ENCODE data around the gene TRMT10C.

DNA sequence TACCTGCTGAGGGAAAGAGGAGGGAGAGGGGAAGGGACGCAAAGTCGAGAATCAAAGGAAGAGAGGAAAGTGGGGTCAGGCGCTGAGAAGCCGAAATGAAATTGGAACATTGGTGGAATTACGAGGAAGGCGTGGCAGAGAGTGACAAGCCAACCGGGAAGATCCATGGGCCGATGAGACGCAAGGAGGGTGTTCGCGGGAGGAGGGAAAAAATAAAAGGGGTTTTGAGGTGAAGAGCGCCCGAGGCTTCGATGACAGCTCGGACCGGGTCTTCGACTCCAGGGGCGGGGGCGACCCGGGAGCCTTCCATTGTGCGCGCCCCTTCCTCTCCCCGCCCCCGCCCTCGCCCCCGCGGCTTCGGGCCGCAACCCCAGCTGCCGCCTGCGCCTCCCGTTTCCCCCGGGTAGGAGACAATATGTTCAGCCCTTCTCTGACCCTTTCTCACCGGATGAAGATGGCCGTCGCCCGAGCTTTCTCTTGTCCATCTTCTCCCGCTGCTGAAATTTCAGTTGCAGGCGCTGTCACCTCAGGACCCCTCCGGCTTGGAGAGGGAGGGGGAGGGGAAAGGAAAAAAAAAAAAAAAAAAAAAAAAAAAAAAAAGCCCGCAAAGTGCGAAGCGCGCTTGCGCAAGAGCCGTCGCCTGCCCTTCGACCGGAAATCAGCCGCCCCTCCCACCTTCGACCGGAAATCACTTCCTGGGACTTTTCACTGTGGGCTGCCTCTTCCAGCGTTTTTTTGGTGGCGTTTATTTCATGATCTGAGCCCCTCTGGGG is 48.8 kb upstream of the TRMT10C start, which contains the start of gene SENP7:
- TF ChIP-seq, protein P1, sequence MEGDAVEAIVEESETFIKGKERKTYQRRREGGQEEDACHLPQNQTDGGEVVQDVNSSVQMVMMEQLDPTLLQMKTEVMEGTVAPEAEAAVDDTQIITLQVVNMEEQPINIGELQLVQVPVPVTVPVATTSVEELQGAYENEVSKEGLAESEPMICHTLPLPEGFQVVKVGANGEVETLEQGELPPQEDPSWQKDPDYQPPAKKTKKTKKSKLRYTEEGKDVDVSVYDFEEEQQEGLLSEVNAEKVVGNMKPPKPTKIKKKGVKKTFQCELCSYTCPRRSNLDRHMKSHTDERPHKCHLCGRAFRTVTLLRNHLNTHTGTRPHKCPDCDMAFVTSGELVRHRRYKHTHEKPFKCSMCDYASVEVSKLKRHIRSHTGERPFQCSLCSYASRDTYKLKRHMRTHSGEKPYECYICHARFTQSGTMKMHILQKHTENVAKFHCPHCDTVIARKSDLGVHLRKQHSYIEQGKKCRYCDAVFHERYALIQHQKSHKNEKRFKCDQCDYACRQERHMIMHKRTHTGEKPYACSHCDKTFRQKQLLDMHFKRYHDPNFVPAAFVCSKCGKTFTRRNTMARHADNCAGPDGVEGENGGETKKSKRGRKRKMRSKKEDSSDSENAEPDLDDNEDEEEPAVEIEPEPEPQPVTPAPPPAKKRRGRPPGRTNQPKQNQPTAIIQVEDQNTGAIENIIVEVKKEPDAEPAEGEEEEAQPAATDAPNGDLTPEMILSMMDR (conservative IDR thresholded peaks at IDR 0.05): no peak
- TF ChIP-seq EZH2 (IDR thresholded peaks at IDR 0.05; ENCODE audit: low read depth): no peak

All from PC-9 (cell line).